Measurements from ENCODE around the gene MBOAT2. TPM values are rescaled to one million over a fixed set of nuclear protein-coding genes. Genes with fewer than 3 reads are reported as not detected.

MBOAT2 gene
- total and polyA plus RNA-seq, 2 of the 13 experiments (the other 11 are each of a cell fraction or from before 2014, with no cell fraction given), result 0.11 to 0.36 TPM

GRCh38 chr2:8836971-8837794, 166.3 kb downstream of the MBOAT2 start, which contains the start of gene KIDINS220 (continued):
- TF ChIP-seq CSRNP1 (CRISPR knock-in tag; IDR thresholded peaks at IDR 0.05) (peak; percentile 67; the same call in 1 of the 2 replicates), ZFP90 (CRISPR knock-in tag; IDR thresholded peaks at IDR 0.05; ENCODE audit: borderline replicate concordance) (peak; percentile 35; the same call in 1 of the 2 replicates), ZNF777 (CRISPR knock-in tag; IDR thresholded peaks at IDR 0.05) (peak; percentile 29; the same call in 1 of the 2 replicates), ZNF501 (CRISPR knock-in tag; IDR thresholded peaks at IDR 0.05) (no peak), ZNF598 (CRISPR knock-in tag; IDR thresholded peaks at IDR 0.05; ENCODE audit: borderline replicate concordance) (peak; percentile 74; the same call in 1 of the 2 replicates), REST (IDR thresholded peaks at IDR 0.05; ENCODE audit: borderline replicate concordance in 1 of 2, low read depth in 1 of 2, low read length in 2 of 2) (peak in 1 of 2 experiments; percentile 55; a peak in 1 of 4 replicates), PRPF4 (IDR thresholded peaks at IDR 0.05; ENCODE audit: low read depth, low read length, poor library complexity, severe bottlenecking) (no peak), ZHX1 (CRISPR knock-in tag; IDR thresholded peaks at IDR 0.05; ENCODE audit: low read depth) (no peak; the same call in 1 of the 2 replicates), ZNF18 (CRISPR knock-in tag; IDR thresholded peaks at IDR 0.05; ENCODE audit: insufficient replicate concordance) (peak; percentile 66), LBX2 (CRISPR knock-in tag; IDR thresholded peaks at IDR 0.05; ENCODE audit: borderline replicate concordance) (no peak), ZNF460 (CRISPR knock-in tag; IDR thresholded peaks at IDR 0.05; ENCODE audit: borderline replicate concordance) (0 out of 2 replicates have a peak, but pooled peaks have one; percentile 24), HMG20B (CRISPR knock-in tag; conservative IDR thresholded peaks at IDR 0.05) (no peak), ZFP36L2 (CRISPR knock-in tag; IDR thresholded peaks at IDR 0.05) (no peak), RAD21 (CRISPR knock-in tag; IDR thresholded peaks at IDR 0.05) (peak; percentile 45; the same call in 1 of the 2 replicates), ZNF670 (CRISPR knock-in tag; IDR thresholded peaks at IDR 0.05; ENCODE audit: borderline replicate concordance) (no peak), TRIM24 (CRISPR knock-in tag; IDR thresholded peaks at IDR 0.05) (no peak)

Data from HepG2 (cell line).